Endothelial cell of umbilical vein (primary cell): ENCODE data around the gene ASGR1.
A peak's percentile ranks its signal among the peaks of the same experiment; 100 is the strongest.

Experiments used
- CTCF ChIP-seq, 2 donors: IDR thresholded peaks; 1 replicate in 1 of 2; 2 replicates in 1 of 2; pipeline ENCODE4 v1.5.1; 2011; ENCODE audit warnings: low read length in 2 of 2, mild to moderate bottlenecking in 2 of 2, moderate library complexity in 2 of 2, control low read depth in 1 of 2, inconsistent platforms in 1 of 2, low read depth in 1 of 2; ENCODE audit not compliant: insufficient read depth in 1 of 2; ENCODE audit errors: extremely low read depth in 1 of 2
- EZH2 ChIP-seq: IDR thresholded peaks from 2 replicates; pipeline ENCODE4 v1.6.1; 2012; ENCODE audit warnings: borderline replicate concordance, low read depth, mild to moderate bottlenecking, moderate library complexity, low read length, inconsistent platforms; ENCODE audit not compliant: severe bottlenecking
- FOS ChIP-seq: IDR thresholded peaks from 2 replicates; pipeline ENCODE4 v1.6.1; 2011; ENCODE audit warnings: mild to moderate bottlenecking, low read length, moderate library complexity, borderline replicate concordance; ENCODE audit not compliant: insufficient read depth
- JUN ChIP-seq: IDR thresholded peaks from 2 replicates; pipeline ENCODE4 v1.6.1; 2011; ENCODE audit warnings: borderline replicate concordance, low read depth; ENCODE audit not compliant: insufficient read length, insufficient read depth
- POLR2A ChIP-seq: IDR thresholded peaks from 2 replicates; pipeline ENCODE4 v1.6.1; 2012; ENCODE audit warnings: low read depth, mild to moderate bottlenecking, control low read depth, low read length

- TF ChIP-seq EZH2, result no peak
- TF ChIP-seq FOS, result peak; percentile 88
- TF ChIP-seq POLR2A, result peak; percentile 83
- TF ChIP-seq CTCF (IDR thresholded peaks at IDR 0.05; ENCODE audit: extremely low read depth in 1 of 2, insufficient read depth in 1 of 2, low read depth in 1 of 2, low read length in 2 of 2), result no peak
- no peak for TF ChIP-seq JUN
These were observed 40.8 kb upstream of the ASGR1 start, which contains the start of the genes ACADVL and DLG4 for GRCh38 chr17:7219812-7220592.
